CD4-positive, alpha-beta T cell treated with Interleukin-10 for 1 hour (primary cell): Measurements from ENCODE around the gene P3H3.

Source experiments
- DNase-seq: peaks from one replicate; pipeline ENCODE4 v3.0.0-alpha.2; 2020

The P3H3 gene

GRCh38 chr12:6809056-6809455, 19.2 kb upstream of the P3H3 start:
- no peak for DNase-seq

- no peak for DNase-seq
Observed at GRCh38 chr12:6810758-6811157, 17.4 kb upstream of the P3H3 start.

GRCh38 chr12:6813363-6813762, 14.8 kb upstream of the P3H3 start:
- DNase-seq: no peak

- no peak for DNase-seq
Observed at GRCh38 chr12:6816598-6816997, 11.6 kb upstream of the P3H3 start.

GRCh38 chr12:6817098-6817497, 11.1 kb upstream of the P3H3 start:
- no peak for DNase-seq

GRCh38 chr12:6817662-6818157, 10.5 kb upstream of the P3H3 start:
- DNase-seq: no peak

- DNase-seq: no peak
Observed at GRCh38 chr12:6818222-6818621, 10.0 kb upstream of the P3H3 start.

GRCh38 chr12:6818645-6819044, 9.6 kb upstream of the P3H3 start:
- DNase-seq: no peak

GRCh38 chr12:6819106-6820030, 8.8 kb upstream of the P3H3 start:
- no peak for DNase-seq

- no peak for DNase-seq
Observed at GRCh38 chr12:6820166-6820565, 8.0 kb upstream of the P3H3 start.

- DNase-seq: no peak
Observed at GRCh38 chr12:6821591-6822425, 6.4 kb upstream of the P3H3 start, which contains the start of gene GPR162. Gene GPR162 (plus strand): TSS chr12:6821821. CDS start chr12:6823899, 2,078 bp downstream.

- DNase-seq: no peak
Observed at GRCh38 chr12:6822426-6823135, 5.6 kb upstream of the P3H3 start.

- DNase-seq: no peak
Observed at GRCh38 chr12:6823182-6824084, 4.8 kb upstream of the P3H3 start.

- DNase-seq: no peak
Observed at GRCh38 chr12:6824085-6824775, 4.0 kb upstream of the P3H3 start.

GRCh38 chr12:6824901-6825381, 3.3 kb upstream of the P3H3 start:
- DNase-seq: no peak

GRCh38 chr12:6825398-6826124, 2.6 kb upstream of the P3H3 start:
- DNase-seq: peak; percentile 80

- no peak for DNase-seq
Observed at GRCh38 chr12:6826125-6826733, 2.0 kb upstream of the P3H3 start.

GRCh38 chr12:6826734-6827436, 1.3 kb upstream of the P3H3 start:
- no peak for DNase-seq

GRCh38 chr12:6827437-6827911, 733 bp upstream of the P3H3 start:
- DNase-seq: peak; percentile 45
